ENCODE results near the gene CEP164. TPM values are rescaled to one million over a fixed set of nuclear protein-coding genes. Genes with fewer than 3 reads are reported as not detected.

CEP164 gene
- total and polyA plus RNA-seq, 9 of the 15 experiments (the other 6 are each of a cell fraction or from before 2014, with no cell fraction given): 2.1 to 16.5 (median 10.4) TPM

DNA sequence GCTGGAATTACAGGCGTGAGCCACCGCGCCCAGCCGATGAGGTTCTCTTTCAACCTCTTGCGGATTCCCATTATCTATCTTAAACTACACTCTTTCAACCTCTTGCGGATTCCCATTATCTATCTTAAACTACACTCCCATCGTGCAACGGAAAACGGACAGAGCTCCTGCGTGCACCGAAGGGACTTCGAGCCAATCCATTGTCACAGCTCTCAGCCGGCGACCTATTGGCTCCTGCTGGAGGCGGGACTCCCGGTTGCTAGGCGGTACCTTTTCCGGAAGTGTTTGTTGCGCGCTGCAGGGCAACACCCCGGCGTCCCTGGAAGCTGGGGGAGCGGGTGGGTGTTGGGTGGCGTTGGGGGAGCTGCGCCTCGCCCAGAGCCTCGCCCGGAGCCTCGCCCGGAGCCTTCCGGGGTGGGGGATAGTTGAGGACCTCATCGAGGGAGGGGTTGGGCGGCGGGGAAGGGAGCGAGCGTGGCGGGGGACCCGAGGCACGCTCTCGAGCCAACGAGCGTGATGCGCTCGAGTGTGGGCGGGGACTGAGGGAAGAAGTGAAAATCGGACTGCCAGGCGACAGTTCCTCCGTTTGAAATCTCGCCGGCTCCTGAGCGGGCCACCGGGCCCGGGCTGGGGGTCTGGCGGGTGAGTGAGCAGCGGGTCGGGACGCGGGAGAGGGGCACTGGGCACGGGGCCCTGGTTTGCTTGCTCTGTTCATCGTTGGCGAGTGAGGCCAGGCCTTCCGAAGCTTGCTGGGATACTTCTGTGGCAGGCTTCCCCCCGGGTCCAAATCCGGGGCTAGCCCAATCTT lies at the start of gene CEP164 (continued):
- TF ChIP-seq ZBTB17 (CRISPR knock-in tag; IDR thresholded peaks at IDR 0.05) (peak; percentile 50; the same call in 1 of the 2 replicates), ARHGAP35 (IDR thresholded peaks at IDR 0.05; ENCODE audit: partially characterized antibody) (no peak), GABPB2 (CRISPR knock-in tag; conservative IDR thresholded peaks at IDR 0.05) (no peak), ZNF174 (CRISPR knock-in tag; IDR thresholded peaks at IDR 0.05) (no peak), ZSCAN32 (CRISPR knock-in tag; IDR thresholded peaks at IDR 0.05) (no peak), CTBP1 (IDR thresholded peaks at IDR 0.05; ENCODE audit: borderline replicate concordance) (peak; percentile 67; the same call in 1 of the 2 replicates), RBM34 (IDR thresholded peaks at IDR 0.05; ENCODE audit: borderline replicate concordance, insufficient read depth, low read length) (no peak), U2AF2 (optimal IDR thresholded peaks at IDR 0.05; ENCODE audit: low read depth, low read length) (no peak), ZNF644 (tag; IDR thresholded peaks at IDR 0.05; ENCODE audit: low read depth) (no peak), TGIF2 (CRISPR knock-in tag; IDR thresholded peaks at IDR 0.05) (no peak), SMARCA4 (IDR thresholded peaks at IDR 0.05) (no peak), PCBP2 (IDR thresholded peaks at IDR 0.05; ENCODE audit: low read depth, low read length, poor library complexity, severe bottlenecking) (no peak), ADNP (tag; IDR thresholded peaks at IDR 0.05) (peak; percentile 89; the same call in 1 of the 2 replicates), NCOA2 (IDR thresholded peaks at IDR 0.05; ENCODE audit: partially characterized antibody in 2 of 2) (no peak), NR3C1 (CRISPR knock-in tag; IDR thresholded peaks at IDR 0.05) (no peak), CBFA2T3 (IDR thresholded peaks at IDR 0.05) (peak; percentile 66), JUNB (CRISPR knock-in tag; conservative IDR thresholded peaks at IDR 0.05) (no peak), BCL6 (CRISPR knock-in tag; IDR thresholded peaks at IDR 0.05) (no peak), COPS2 (conservative IDR thresholded peaks at IDR 0.05) (no peak), AFF1 (IDR thresholded peaks at IDR 0.05; ENCODE audit: low read depth in 1 of 2, partially characterized antibody in 2 of 2) (peak in 1 of 2 experiments; percentile 72), SNIP1 (IDR thresholded peaks at IDR 0.05; ENCODE audit: low read depth) (no peak), LARP7 (IDR thresholded peaks at IDR 0.05) (no peak), FOXO4 (CRISPR knock-in tag; IDR thresholded peaks at IDR 0.05) (no peak), XRCC4 (IDR thresholded peaks at IDR 0.05; ENCODE audit: extremely low read depth, insufficient read depth, insufficient read length) (no peak), SMARCE1 (IDR thresholded peaks at IDR 0.05) (no peak), SNRNP70 (optimal IDR thresholded peaks at IDR 0.05; ENCODE audit: low read depth, low read length) (no peak), ETV1 (tag; conservative IDR thresholded peaks at IDR 0.05; ENCODE audit: low read depth) (peak; percentile 89)
